Caco-2 (cell line): ENCODE measurements around the gene FRMD4A. TPM values are rescaled to one million over a fixed set of nuclear protein-coding genes. Genes with fewer than 3 reads are reported as not detected.

Experiments
- BruUV-seq: library from RNA; stranded (reverse); fragments of 400-500 nt; replicated peaks from 2 replicates; lab custom pipeline; 2021; lab: Mats Ljungman, UMichigan
- CTCF ChIA-PET: fragments of 300-600 bp; sonication (Branson Sonifier 250); formaldehyde crosslinking; loops from one replicate; lab custom pipeline; 2022; ENCODE audit warnings: antibody characterized with exemption; lab: Charles Lee
- POLR2A ChIA-PET: fragments of 300-600 bp; sonication (Branson Sonifier 250); formaldehyde crosslinking; loops from one replicate; lab custom pipeline; 2022; ENCODE audit warnings: antibody characterized with exemption; lab: Charles Lee
- DNase-seq, 2 experiments: peaks; one replicate each; pipeline versions ENCODE4 v3.0.0 to v3.0.0-alpha.2; 2020 to 2022
- H3K27me3 ChIP-seq: replicated peaks from 2 replicates; pipeline ENCODE4 v1.6.0; 2011; ENCODE audit warnings: low read length; ENCODE audit not compliant: control insufficient read depth, insufficient read depth
- H3K36me3 ChIP-seq: 2 replicates; pipeline ENCODE4 v1.5.1; 2011; ENCODE audit warnings: low read length; ENCODE audit not compliant: control insufficient read depth, insufficient read depth
- H3K4me1 ChIP-seq: fragments of 250-450 bp; sonication (Bioruptor Pico); 2 replicates; pipeline ENCODE4 v1.5.1; 2020; ENCODE audit warnings: mild to moderate bottlenecking
- H3K4me3 ChIP-seq: 2 replicates; pipeline ENCODE4 v1.5.1; 2011; ENCODE audit warnings: low read depth, mild to moderate bottlenecking, control low read depth, low read length
- H3K9me3 ChIP-seq: fragments of 250-450 bp; sonication (Bioruptor Pico); 2 replicates; pipeline ENCODE4 v1.5.1; 2020; ENCODE audit warnings: mild to moderate bottlenecking, moderate library complexity
- H3K27ac Mint-ChIP-seq: one replicate; pipeline ENCODE4 v1.8.0; 2022; ENCODE audit warnings: mixed read lengths; ENCODE audit not compliant: unreplicated experiment
- H3K27me3 Mint-ChIP-seq: one replicate; pipeline ENCODE4 v1.8.0; 2022; ENCODE audit warnings: mixed read lengths; ENCODE audit not compliant: insufficient read depth, unreplicated experiment
- H3K36me3 Mint-ChIP-seq: one replicate; pipeline ENCODE4 v1.8.0; 2022; ENCODE audit warnings: mild to moderate bottlenecking, mixed read lengths; ENCODE audit not compliant: insufficient read depth, unreplicated experiment
- H3K4me1 Mint-ChIP-seq: one replicate; pipeline ENCODE4 v1.8.0; 2022; ENCODE audit warnings: low read depth, mixed read lengths; ENCODE audit not compliant: unreplicated experiment
- H3K4me3 Mint-ChIP-seq: one replicate; pipeline ENCODE4 v1.8.0; 2022; ENCODE audit warnings: mild to moderate bottlenecking, moderate library complexity, mixed read lengths; ENCODE audit not compliant: unreplicated experiment
- H3K9me3 Mint-ChIP-seq: one replicate; pipeline ENCODE4 v1.8.0; 2022; ENCODE audit warnings: mixed read lengths; ENCODE audit not compliant: unreplicated experiment
- intact Hi-C: fragments of 100-400 bp; cut with micrococcal nuclease; formaldehyde crosslinking; loops from one replicate; pipeline ENCODE4 v1.10.0; 2022; ENCODE audit not compliant: unreplicated experiment
- total RNA-seq: library from RNA; stranded (reverse); gene quantifications from 2 replicates; pipeline ENCODE4 v1.2.3, GENCODE V29; 2022
- TF ChIP-seq, protein P1 (sequence below), 2 experiments: fragments of 200-600 bp in 1 of 2; IDR thresholded peaks; 1 replicate in 1 of 2; 2 replicates in 1 of 2; pipeline versions ENCODE4 v1.5.1 to v1.8.0; 2011 to 2022; ENCODE audit warnings: antibody characterized with exemption in 1 of 2, control low read depth in 1 of 2, inconsistent platforms in 1 of 2, low read depth in 1 of 2, low read length in 1 of 2, mild to moderate bottlenecking in 1 of 2, moderate library complexity in 1 of 2; ENCODE audit not compliant: insufficient read depth in 1 of 2, severe bottlenecking in 1 of 2, unreplicated experiment in 1 of 2

The FRMD4A gene
- total RNA-seq, 1 experiment from 2014 or later = 52.1 TPM

GRCh38 chr10:13857451-13857850, 473.3 kb downstream of the FRMD4A start:
- intact Hi-C loops = no loop called here
- CTCF ChIA-PET = no interaction called here
- Mint-ChIP-seq H3K9me3 (no peaks in the 10 kb centered on the region), H3K4me3 (no peak overlapping the region), H3K27ac (no peak overlapping the region), H3K36me3 (no peaks in the 10 kb centered on the region), H3K27me3 (peaks cover 9% of the 10 kb centered on the region), H3K4me1 (peaks cover 4% of the 10 kb centered on the region)
- TF ChIP-seq, protein P1, sequence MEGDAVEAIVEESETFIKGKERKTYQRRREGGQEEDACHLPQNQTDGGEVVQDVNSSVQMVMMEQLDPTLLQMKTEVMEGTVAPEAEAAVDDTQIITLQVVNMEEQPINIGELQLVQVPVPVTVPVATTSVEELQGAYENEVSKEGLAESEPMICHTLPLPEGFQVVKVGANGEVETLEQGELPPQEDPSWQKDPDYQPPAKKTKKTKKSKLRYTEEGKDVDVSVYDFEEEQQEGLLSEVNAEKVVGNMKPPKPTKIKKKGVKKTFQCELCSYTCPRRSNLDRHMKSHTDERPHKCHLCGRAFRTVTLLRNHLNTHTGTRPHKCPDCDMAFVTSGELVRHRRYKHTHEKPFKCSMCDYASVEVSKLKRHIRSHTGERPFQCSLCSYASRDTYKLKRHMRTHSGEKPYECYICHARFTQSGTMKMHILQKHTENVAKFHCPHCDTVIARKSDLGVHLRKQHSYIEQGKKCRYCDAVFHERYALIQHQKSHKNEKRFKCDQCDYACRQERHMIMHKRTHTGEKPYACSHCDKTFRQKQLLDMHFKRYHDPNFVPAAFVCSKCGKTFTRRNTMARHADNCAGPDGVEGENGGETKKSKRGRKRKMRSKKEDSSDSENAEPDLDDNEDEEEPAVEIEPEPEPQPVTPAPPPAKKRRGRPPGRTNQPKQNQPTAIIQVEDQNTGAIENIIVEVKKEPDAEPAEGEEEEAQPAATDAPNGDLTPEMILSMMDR (IDR thresholded peaks at IDR 0.05; ENCODE audit: insufficient read depth in 1 of 2, low read depth in 1 of 2, low read length in 1 of 2, severe bottlenecking in 1 of 2, unreplicated experiment in 1 of 2) = no peak
- Histone ChIP-seq H3K36me3 (no peaks in the 10 kb centered on the region), H3K4me3 (no peak overlapping the region), H3K4me1 (no peaks in the 10 kb centered on the region), H3K9me3 (no peaks in the 10 kb centered on the region), H3K27me3 (no peaks in the 10 kb centered on the region)
- POLR2A ChIA-PET = no interaction called here
- DNase-seq = no peak
- BruUV-seq = no TSS peak

DNA sequence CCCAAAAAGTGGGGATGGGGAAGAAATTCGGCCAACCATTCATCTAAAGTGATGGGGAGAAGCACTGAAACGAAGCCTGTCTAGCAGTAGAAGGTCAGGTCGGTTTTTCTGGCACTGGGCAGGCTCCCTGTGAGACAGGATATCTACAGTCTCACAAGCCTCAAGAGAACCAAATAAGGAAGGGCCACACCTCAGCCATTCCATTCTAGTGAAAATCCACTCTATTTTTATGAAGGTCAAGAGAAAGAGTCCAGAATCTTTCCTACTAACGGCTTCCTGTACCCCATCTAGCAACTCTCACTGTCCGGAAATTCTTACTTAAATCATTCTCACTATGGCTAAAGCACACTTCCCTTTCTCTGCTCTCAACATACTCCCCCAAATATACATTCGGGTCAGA, 476.9 kb downstream of the FRMD4A start:
- POLR2A ChIA-PET = no interaction called here
- no peaks in the 10 kb centered on the region for H3K36me3 ChIP-seq
- Mint-ChIP-seq H3K27me3 (peaks cover 7% of the 10 kb centered on the region), H3K9me3 (no peaks in the 10 kb centered on the region), H3K36me3 (no peaks in the 10 kb centered on the region), H3K4me1 (no peaks in the 10 kb centered on the region), H3K4me3 (no peak overlapping the region), H3K27ac (no peak overlapping the region)
- H3K4me3 ChIP-seq = no peak overlapping the region
- CTCF ChIA-PET = no interaction called here
- intact Hi-C loops = loop anchor here (2.0 kb wide), 1 partner anchor 37 kb away; no protein-coding TSS in a partner anchor
- no peaks in the 10 kb centered on the region for H3K4me1 ChIP-seq
- H3K27me3 ChIP-seq = no peaks in the 10 kb centered on the region
- no peak for DNase-seq
- TF ChIP-seq, protein P1 (IDR thresholded peaks at IDR 0.05; ENCODE audit: insufficient read depth in 1 of 2, low read depth in 1 of 2, low read length in 1 of 2, severe bottlenecking in 1 of 2, unreplicated experiment in 1 of 2) = no peak
- BruUV-seq = no TSS peak
- no peaks in the 10 kb centered on the region for H3K9me3 ChIP-seq

DNA sequence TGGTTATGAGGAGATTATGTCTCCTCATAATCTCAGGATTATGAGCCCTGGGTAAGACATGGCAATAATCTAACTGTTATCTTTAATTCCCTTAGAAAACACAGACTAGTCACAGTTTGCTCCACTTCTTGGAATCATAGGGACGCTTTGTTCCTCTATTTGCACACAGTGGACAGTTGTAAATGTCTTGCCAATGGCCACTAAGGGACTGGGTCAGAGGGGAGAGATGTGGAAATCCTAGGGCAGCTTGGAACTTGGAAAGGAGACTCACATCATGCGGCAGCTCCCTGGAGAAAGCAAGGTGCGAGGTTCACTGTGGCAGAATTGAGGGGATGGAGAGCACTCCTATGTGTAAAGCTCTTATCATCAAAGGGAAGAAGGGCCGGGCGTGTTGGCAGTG, 477.9 kb downstream of the FRMD4A start:
- H3K27ac Mint-ChIP-seq = no peak overlapping the region
- H3K9me3 Mint-ChIP-seq = no peaks in the 10 kb centered on the region
- CTCF ChIA-PET = no interaction called here
- Histone ChIP-seq H3K27me3 (no peaks in the 10 kb centered on the region), H3K36me3 (no peaks in the 10 kb centered on the region), H3K9me3 (no peaks in the 10 kb centered on the region), H3K4me1 (no peaks in the 10 kb centered on the region), H3K4me3 (no peak overlapping the region)
- H3K4me1 Mint-ChIP-seq = no peaks in the 10 kb centered on the region
- no peak overlapping the region for H3K4me3 Mint-ChIP-seq
- intact Hi-C loops = loop anchor here (2.0 kb wide), 1 partner anchor 36 kb away; no protein-coding TSS in a partner anchor
- TF ChIP-seq, protein P1 (IDR thresholded peaks at IDR 0.05; ENCODE audit: insufficient read depth in 1 of 2, low read depth in 1 of 2, low read length in 1 of 2, severe bottlenecking in 1 of 2, unreplicated experiment in 1 of 2) = no peak
- POLR2A ChIA-PET = no interaction called here
- no TSS peak for BruUV-seq
- peaks cover 3% of the 10 kb centered on the region for H3K27me3 Mint-ChIP-seq
- no peaks in the 10 kb centered on the region for H3K36me3 Mint-ChIP-seq
- DNase-seq = no peak
